GM12878 (cell line): Measurements from ENCODE around the gene MYDGF. TPM values are rescaled to one million over a fixed set of nuclear protein-coding genes. Genes with fewer than 3 reads are reported as not detected.

Source experiments
- ATAC-seq: fragments of 200-7000 bp; cut with Tn5 transposase; 3 replicates; pipeline ENCODE4 v1.9.1; 2020; ENCODE audit warnings: mild to moderate bottlenecking, moderate library complexity
- BruUV-seq: library from RNA; stranded (reverse); fragments of 400-500 nt; replicated peaks from 2 replicates; lab custom pipeline; 2021; lab: Mats Ljungman, UMichigan
- CTCF ChIA-PET: fragments of 300-600 bp; sonication (Branson Sonifier 250); formaldehyde crosslinking; extraction: SDS; loops from one replicate; lab custom pipeline; 2021; ENCODE audit warnings: inconsistent platforms; lab: Yijun Ruan, JAX
- POLR2A ChIA-PET: fragments of 350-600 bp; formaldehyde crosslinking; extraction: SDS; loops from one replicate; lab custom pipeline; 2021; ENCODE audit warnings: inconsistent platforms; lab: Charles Lee
- RAD21 ChIA-PET: fragments of 300-600 bp; sonication (Branson Sonifier 250); formaldehyde crosslinking; loops from one replicate; lab custom pipeline; 2023; ENCODE audit warnings: antibody characterized with exemption; ENCODE audit not compliant: unreplicated experiment; lab: Charles Lee
- SMC1A ChIA-PET: fragments of 300-600 bp; sonication (Branson Sonifier 250); formaldehyde crosslinking; loops from one replicate; lab custom pipeline; 2023; ENCODE audit not compliant: unreplicated experiment, uncharacterized antibody; lab: Charles Lee
- DNase-seq: peaks from one replicate; pipeline ENCODE4 v3.0.0-alpha.2; 2011; ENCODE audit warnings: low read depth, low spot score
- FAIRE-seq: peaks from 3 replicates; lab custom pipeline; 2011; peaks lifted over from hg19 to GRCh38; lab: Jason Lieb, UNC
- H2AFZ ChIP-seq: 2 replicates; pipeline ENCODE4 v1.6.0; 2011; ENCODE audit warnings: low read depth, low read length, control low read depth; ENCODE audit not compliant: control insufficient read depth
- H3K27ac ChIP-seq: 2 replicates; pipeline ENCODE4 v1.5.1; 2011; ENCODE audit warnings: control low read depth; ENCODE audit not compliant: control insufficient read depth, insufficient read depth
- H3K27me3 ChIP-seq, 2 experiments: replicated peaks in 1 of 2; 2 replicates each; pipeline versions ENCODE4 v1.6.0 to v1.6.1; 2011; ENCODE audit warnings: low read length in 1 of 2; ENCODE audit not compliant: control insufficient read depth in 2 of 2, insufficient read depth in 2 of 2
- H3K36me3 ChIP-seq, 2 experiments: 2 replicates each; pipeline ENCODE4 v1.5.1; 2011; ENCODE audit warnings: low read length in 1 of 2; ENCODE audit not compliant: control insufficient read depth in 2 of 2, insufficient read depth in 2 of 2
- H3K4me1 ChIP-seq: 2 replicates; pipeline ENCODE4 v1.6.1; 2011; ENCODE audit warnings: mild to moderate bottlenecking, low read length, moderate library complexity, mixed read lengths; ENCODE audit not compliant: control insufficient read depth, insufficient read depth
- H3K4me2 ChIP-seq: 2 replicates; pipeline ENCODE4 v1.6.0; 2011; ENCODE audit warnings: control low read depth; ENCODE audit not compliant: control insufficient read depth, insufficient read depth
- H3K4me3 ChIP-seq: fragments of 200-600 bp; sonication (generic); 2 replicates; pipeline ENCODE4 v1.5.1; 2016
- H3K79me2 ChIP-seq: 2 replicates; pipeline ENCODE4 v1.6.0; 2011; ENCODE audit warnings: low read length; ENCODE audit not compliant: control insufficient read depth, insufficient read depth
- H3K9ac ChIP-seq: 2 replicates; pipeline ENCODE4 v1.8.0; 2011; ENCODE audit warnings: low read length, control low read depth, mixed read lengths; ENCODE audit not compliant: control insufficient read depth, insufficient read depth
- H3K9me3 ChIP-seq: replicated peaks from 3 replicates; pipeline ENCODE4 v1.5.1; 2011; ENCODE audit warnings: mild to moderate bottlenecking, low read length; ENCODE audit not compliant: control insufficient read depth, insufficient read depth
- H4K20me1 ChIP-seq: 2 replicates; pipeline ENCODE4 v1.6.0; 2011; ENCODE audit not compliant: control insufficient read depth, insufficient read depth
- FOS ChIP-seq: IDR thresholded peaks from 3 replicates; pipeline ENCODE4 v1.6.1; 2011; ENCODE audit warnings: borderline replicate concordance; ENCODE audit not compliant: insufficient read length; ENCODE audit errors: extremely low read depth
- PAX5 ChIP-seq: IDR thresholded peaks from 2 replicates; pipeline ENCODE4 v1.6.1; 2011; ENCODE audit warnings: low read depth, low read length, borderline replicate concordance
- SREBF2 ChIP-seq: IDR thresholded peaks from 2 replicates; pipeline ENCODE4 v1.6.1; 2012; ENCODE audit warnings: mild to moderate bottlenecking, low read length
- SUZ12 ChIP-seq: fragments of 200-600 bp; sonication (generic); IDR thresholded peaks from one replicate; pipeline ENCODE4 v1.6.1; 2018; ENCODE audit warnings: antibody characterized with exemption, mild to moderate bottlenecking; ENCODE audit not compliant: unreplicated experiment
- YY1 ChIP-seq: IDR thresholded peaks from 2 replicates; pipeline ENCODE4 v1.6.1; 2011; ENCODE audit warnings: low read depth, mild to moderate bottlenecking, low read length
- ZBTB33 ChIP-seq: fragments of 450-650 bp; IDR thresholded peaks from 2 replicates; pipeline ENCODE4 v1.6.1; 2017; ENCODE audit warnings: mild to moderate bottlenecking
- WGBS: methylation state at CpG from one replicate; pipeline ENCODE4 v1.1.6; 2016; ENCODE audit warnings: low lambda C conversion rate; ENCODE audit not compliant: insufficient replicate concordance, insufficient coverage; ENCODE audit errors: missing lambda C conversion rate; 5-methylcytosine and 5-hydroxymethylcytosine counted together
- in situ Hi-C: fragments of 300-500 bp; cut with MboI; formaldehyde crosslinking; loops from 9 replicates; pipeline ENCODE4 v1.14.3; 2018; ENCODE audit warnings: mixed read lengths
- intact Hi-C: fragments of 100-400 bp; cut with micrococcal nuclease; formaldehyde crosslinking; loops from one replicate; pipeline ENCODE4 v1.14.2; 2022; ENCODE audit not compliant: unreplicated experiment
- polyA plus RNA-seq, 11 experiments: library from polyadenylated mRNA; depleted of rRNA in 4 of 11; unstranded in 6 of 11; stranded (reverse) in 5 of 11; fragments of >200 nt; fragmentation: Nextera tagmentation in 4 of 11; fragmentation: Illumina TruSeq in 1 of 11; extraction: Ambion mirVana in 4 of 11; extraction: Trizol in 1 of 11; gene quantifications; 1 replicate in 1 of 11; 2 replicates in 10 of 11; pipeline versions ENCODE4 v1.2.1 to v1.2.3, GENCODE V29; 2011 to 2016; ENCODE audit warnings: inconsistent platforms in 2 of 11, missing spikeins in 2 of 11, low read depth in 1 of 11
- total RNA-seq, 4 experiments: library from RNA; depleted of rRNA in 3 of 4; stranded (reverse); fragments of >200 nt in 3 of 4; fragmentation: Illumina TruSeq in 1 of 4; extraction: Trizol in 1 of 4; gene quantifications; 2 replicates each; pipeline versions ENCODE4 v1.2.1 to v1.2.3, GENCODE V29; 2013 to 2021
- TF ChIP-seq, protein P1 (sequence below): fragments of 450-650 bp; IDR thresholded peaks from 2 replicates; pipeline ENCODE4 v1.6.1; 2018; ENCODE audit warnings: mild to moderate bottlenecking, low read depth, moderate library complexity; ENCODE audit not compliant: partially characterized antibody
- TF ChIP-seq, protein P2 (sequence below): fragments of 150-350 bp; IDR thresholded peaks from 2 replicates; pipeline ENCODE4 v1.6.1; 2016; ENCODE audit warnings: low read depth, low read length

MYDGF gene
- total and polyA plus RNA-seq, 10 of the 15 experiments (the other 5 are each of a cell fraction or from before 2014, with no cell fraction given): 2.3 to 196 (median 57.5) TPM

GRCh38 chr19:4645718-4646117 is 24.4 kb downstream of the MYDGF start:
- ChIA-PET CTCF (interaction anchor here (0.7 kb wide), 1 partner anchor 11 kb away, joined by 3 read pairs; no protein-coding TSS in a partner anchor), RAD21 (no interaction called here), POLR2A (interaction anchor here (0.5 kb wide), 1 partner anchor 111 kb away, joined by 4 read pairs; no protein-coding TSS in a partner anchor), SMC1A (no interaction called here)
- Histone ChIP-seq H3K4me1 (peaks cover 13% of the 10 kb centered on the region; the same call in 1 of the 2 replicates), H3K79me2 (peaks cover 6% of the 10 kb centered on the region), H2AFZ (no peak overlapping the region), H4K20me1 (no peaks in the 10 kb centered on the region), H3K27ac (no peak overlapping the region), H3K4me3 (no peak overlapping the region), H3K4me2 (no peak overlapping the region), H3K9ac (no peak overlapping the region), H3K27me3 (no peaks in the 10 kb centered on the region), H3K36me3 (no peaks in the 10 kb centered on the region; a peak in 1 of 4 replicates), H3K9me3 (no peaks in the 10 kb centered on the region)
- WGBS: 75% methylated on average over 4 of the region's 4 CpGs
- BruUV-seq: no TSS peak
- no peak for FAIRE-seq
- TF ChIP-seq PAX5: no peak
- no peak for TF ChIP-seq FOS
- no peak for TF ChIP-seq ZBTB33
- no peak for TF ChIP-seq YY1
- TF ChIP-seq, protein P1, sequence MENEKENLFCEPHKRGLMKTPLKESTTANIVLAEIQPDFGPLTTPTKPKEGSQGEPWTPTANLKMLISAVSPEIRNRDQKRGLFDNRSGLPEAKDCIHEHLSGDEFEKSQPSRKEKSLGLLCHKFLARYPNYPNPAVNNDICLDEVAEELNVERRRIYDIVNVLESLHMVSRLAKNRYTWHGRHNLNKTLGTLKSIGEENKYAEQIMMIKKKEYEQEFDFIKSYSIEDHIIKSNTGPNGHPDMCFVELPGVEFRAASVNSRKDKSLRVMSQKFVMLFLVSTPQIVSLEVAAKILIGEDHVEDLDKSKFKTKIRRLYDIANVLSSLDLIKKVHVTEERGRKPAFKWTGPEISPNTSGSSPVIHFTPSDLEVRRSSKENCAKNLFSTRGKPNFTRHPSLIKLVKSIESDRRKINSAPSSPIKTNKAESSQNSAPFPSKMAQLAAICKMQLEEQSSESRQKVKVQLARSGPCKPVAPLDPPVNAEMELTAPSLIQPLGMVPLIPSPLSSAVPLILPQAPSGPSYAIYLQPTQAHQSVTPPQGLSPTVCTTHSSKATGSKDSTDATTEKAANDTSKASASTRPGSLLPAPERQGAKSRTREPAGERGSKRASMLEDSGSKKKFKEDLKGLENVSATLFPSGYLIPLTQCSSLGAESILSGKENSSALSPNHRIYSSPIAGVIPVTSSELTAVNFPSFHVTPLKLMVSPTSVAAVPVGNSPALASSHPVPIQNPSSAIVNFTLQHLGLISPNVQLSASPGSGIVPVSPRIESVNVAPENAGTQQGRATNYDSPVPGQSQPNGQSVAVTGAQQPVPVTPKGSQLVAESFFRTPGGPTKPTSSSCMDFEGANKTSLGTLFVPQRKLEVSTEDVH: no peak
- TF ChIP-seq SREBF2: no peak
- TF ChIP-seq, protein P2, sequence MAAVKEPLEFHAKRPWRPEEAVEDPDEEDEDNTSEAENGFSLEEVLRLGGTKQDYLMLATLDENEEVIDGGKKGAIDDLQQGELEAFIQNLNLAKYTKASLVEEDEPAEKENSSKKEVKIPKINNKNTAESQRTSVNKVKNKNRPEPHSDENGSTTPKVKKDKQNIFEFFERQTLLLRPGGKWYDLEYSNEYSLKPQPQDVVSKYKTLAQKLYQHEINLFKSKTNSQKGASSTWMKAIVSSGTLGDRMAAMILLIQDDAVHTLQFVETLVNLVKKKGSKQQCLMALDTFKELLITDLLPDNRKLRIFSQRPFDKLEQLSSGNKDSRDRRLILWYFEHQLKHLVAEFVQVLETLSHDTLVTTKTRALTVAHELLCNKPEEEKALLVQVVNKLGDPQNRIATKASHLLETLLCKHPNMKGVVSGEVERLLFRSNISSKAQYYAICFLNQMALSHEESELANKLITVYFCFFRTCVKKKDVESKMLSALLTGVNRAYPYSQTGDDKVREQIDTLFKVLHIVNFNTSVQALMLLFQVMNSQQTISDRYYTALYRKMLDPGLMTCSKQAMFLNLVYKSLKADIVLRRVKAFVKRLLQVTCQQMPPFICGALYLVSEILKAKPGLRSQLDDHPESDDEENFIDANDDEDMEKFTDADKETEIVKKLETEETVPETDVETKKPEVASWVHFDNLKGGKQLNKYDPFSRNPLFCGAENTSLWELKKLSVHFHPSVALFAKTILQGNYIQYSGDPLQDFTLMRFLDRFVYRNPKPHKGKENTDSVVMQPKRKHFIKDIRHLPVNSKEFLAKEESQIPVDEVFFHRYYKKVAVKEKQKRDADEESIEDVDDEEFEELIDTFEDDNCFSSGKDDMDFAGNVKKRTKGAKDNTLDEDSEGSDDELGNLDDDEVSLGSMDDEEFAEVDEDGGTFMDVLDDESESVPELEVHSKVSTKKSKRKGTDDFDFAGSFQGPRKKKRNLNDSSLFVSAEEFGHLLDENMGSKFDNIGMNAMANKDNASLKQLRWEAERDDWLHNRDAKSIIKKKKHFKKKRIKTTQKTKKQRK: no peak
- TF ChIP-seq SUZ12: no peak
- DNase-seq: no peak
- in situ Hi-C loops (no loop called here), intact Hi-C loops (no loop called here)
- no peak for ATAC-seq
